Endothelial cell of umbilical vein (primary cell): ENCODE data around the gene TSNAXIP1.

Source experiments
- CTCF ChIP-seq, 2 donors: IDR thresholded peaks; 1 replicate in 1 of 2; 2 replicates in 1 of 2; pipeline ENCODE4 v1.5.1; 2011; ENCODE audit warnings: low read length in 2 of 2, mild to moderate bottlenecking in 2 of 2, moderate library complexity in 2 of 2, control low read depth in 1 of 2, inconsistent platforms in 1 of 2, low read depth in 1 of 2; ENCODE audit not compliant: insufficient read depth in 1 of 2; ENCODE audit errors: extremely low read depth in 1 of 2
- EZH2 ChIP-seq: IDR thresholded peaks from 2 replicates; pipeline ENCODE4 v1.6.1; 2012; ENCODE audit warnings: borderline replicate concordance, low read depth, mild to moderate bottlenecking, moderate library complexity, low read length, inconsistent platforms; ENCODE audit not compliant: severe bottlenecking
- FOS ChIP-seq: IDR thresholded peaks from 2 replicates; pipeline ENCODE4 v1.6.1; 2011; ENCODE audit warnings: mild to moderate bottlenecking, low read length, moderate library complexity, borderline replicate concordance; ENCODE audit not compliant: insufficient read depth
- GATA2 ChIP-seq: IDR thresholded peaks from 2 replicates; pipeline ENCODE4 v1.7.0; 2011; ENCODE audit warnings: low read depth, mild to moderate bottlenecking, moderate library complexity, mixed read lengths, low read length; ENCODE audit not compliant: insufficient read length, insufficient read depth
- MAX ChIP-seq: IDR thresholded peaks from 2 replicates; pipeline ENCODE4 v1.6.1; 2011; ENCODE audit not compliant: insufficient read depth, insufficient read length
- MYC ChIP-seq: IDR thresholded peaks from one replicate; pipeline ENCODE4 v1.6.1; 2011; ENCODE audit warnings: mild to moderate bottlenecking, low read depth, low read length
- POLR2A ChIP-seq: IDR thresholded peaks from 2 replicates; pipeline ENCODE4 v1.6.1; 2012; ENCODE audit warnings: low read depth, mild to moderate bottlenecking, control low read depth, low read length
- POLR2AphosphoS5 ChIP-seq: IDR thresholded peaks from 2 replicates; pipeline ENCODE4 v1.6.1; 2012; ENCODE audit warnings: low read depth, mild to moderate bottlenecking, control low read depth, low read length, moderate library complexity; ENCODE audit not compliant: insufficient read depth

- TF ChIP-seq CTCF (IDR thresholded peaks at IDR 0.05; ENCODE audit: extremely low read depth in 1 of 2, insufficient read depth in 1 of 2, low read depth in 1 of 2, low read length in 2 of 2) = no peak
- TF ChIP-seq MAX = no peak
- no peak for TF ChIP-seq POLR2A
- no peak for TF ChIP-seq EZH2
- no peak for TF ChIP-seq POLR2AphosphoS5
- TF ChIP-seq MYC = no peak
- TF ChIP-seq FOS = no peak
- no peak for TF ChIP-seq GATA2
Measured at GRCh38 chr16:67828651-67829050, 22.0 kb downstream of the TSNAXIP1 start.
